IMR-90 (cell line): ENCODE results near the gene CHMP4A. TPM values are rescaled to one million over a fixed set of nuclear protein-coding genes. Genes with fewer than 3 reads are reported as not detected.

ENCODE experiments used
- ATAC-seq: fragments of 200-7000 bp; cut with Tn5 transposase; 2 replicates; pipeline ENCODE4 v1.9.1; 2020; ENCODE audit warnings: low read depth, mild to moderate bottlenecking, moderate library complexity
- BruUV-seq: library from RNA; stranded (reverse); fragments of 400-500 nt; replicated peaks from 2 replicates; lab custom pipeline; 2021; lab: Mats Ljungman, UMichigan
- CTCF ChIA-PET: fragments of 300-600 bp; formaldehyde crosslinking; extraction: SDS; loops from one replicate; lab custom pipeline; 2021; ENCODE audit warnings: antibody characterized with exemption; lab: Yijun Ruan, JAX
- POLR2A ChIA-PET: fragments of 300-600 bp; sonication (Branson Sonifier 250); formaldehyde crosslinking; loops from one replicate; lab custom pipeline; 2022; ENCODE audit warnings: antibody characterized with exemption; ENCODE audit not compliant: unreplicated experiment; lab: Charles Lee
- DNase-seq: peaks from one replicate; pipeline ENCODE4 v3.0.0; 2013
- H2AFZ ChIP-seq: replicated peaks from 2 replicates; pipeline ENCODE3; 2013; ENCODE audit warnings: low read length, mild to moderate bottlenecking; ENCODE audit not compliant: poor library complexity
- H2AK5ac ChIP-seq: 2 replicates; pipeline ENCODE4 v1.6.1; 2013; ENCODE audit warnings: low read depth, low read length, inconsistent platforms
- H2AK9ac ChIP-seq: replicated peaks from 2 replicates; pipeline ENCODE3; 2013; ENCODE audit warnings: mild to moderate bottlenecking, low read depth, low read length, moderate library complexity; ENCODE audit not compliant: poor library complexity
- H2BK120ac ChIP-seq: 2 replicates; pipeline ENCODE4 v1.6.1; 2013; ENCODE audit warnings: low read depth, low read length, inconsistent platforms
- H2BK15ac ChIP-seq: 3 replicates; pipeline ENCODE4 v1.6.1; 2013; ENCODE audit warnings: low read depth, low read length, inconsistent platforms
- H2BK20ac ChIP-seq: 2 replicates; pipeline ENCODE4 v1.6.1; 2013; ENCODE audit warnings: low read depth, mild to moderate bottlenecking, inconsistent platforms, low read length, moderate library complexity
- H2BK5ac ChIP-seq: 2 replicates; pipeline ENCODE4 v1.6.1; 2013; ENCODE audit warnings: mild to moderate bottlenecking, low read depth, low read length, inconsistent platforms; ENCODE audit not compliant: poor library complexity, severe bottlenecking
- H3K14ac ChIP-seq: replicated peaks from 2 replicates; pipeline ENCODE4 v1.6.1; 2013; ENCODE audit warnings: low read depth, low read length, inconsistent platforms
- H3K18ac ChIP-seq: 2 replicates; pipeline ENCODE4 v1.6.1; 2013; ENCODE audit warnings: low read depth, low read length, control low read depth
- H3K23ac ChIP-seq: 2 replicates; pipeline ENCODE4 v1.6.1; 2013; ENCODE audit warnings: low read depth, low read length, inconsistent platforms
- H3K27ac ChIP-seq: 2 replicates; pipeline ENCODE4 v1.5.1; 2013; ENCODE audit warnings: mild to moderate bottlenecking, control low read depth, low read length; ENCODE audit not compliant: insufficient read depth
- H3K27me3 ChIP-seq: 2 replicates; pipeline ENCODE4 v1.6.1; 2013; ENCODE audit warnings: low read length; ENCODE audit not compliant: control insufficient read depth, insufficient read depth
- H3K36me3 ChIP-seq: 2 replicates; pipeline ENCODE4 v1.6.1; 2013; ENCODE audit warnings: low read length, mixed read lengths; ENCODE audit not compliant: control insufficient read depth, insufficient read depth
- H3K4ac ChIP-seq: 2 replicates; pipeline ENCODE4 v1.6.1; 2013; ENCODE audit warnings: low read depth, low read length, inconsistent platforms
- H3K4me1 ChIP-seq: 2 replicates; pipeline ENCODE4 v1.6.1; 2013; ENCODE audit warnings: low read length, mixed read lengths; ENCODE audit not compliant: control insufficient read depth, insufficient read depth
- H3K4me2 ChIP-seq: 2 replicates; pipeline ENCODE4 v1.6.1; 2013; ENCODE audit warnings: low read depth, mild to moderate bottlenecking, control low read depth, low read length, moderate library complexity
- H3K4me3 ChIP-seq: 2 replicates; pipeline ENCODE4 v1.5.1; 2013; ENCODE audit warnings: low read depth, mild to moderate bottlenecking, control low read depth, low read length, moderate library complexity; ENCODE audit not compliant: insufficient read depth
- H3K56ac ChIP-seq: 2 replicates; pipeline ENCODE4 v1.6.1; 2013; ENCODE audit warnings: low read length, inconsistent platforms; ENCODE audit not compliant: insufficient read depth; ENCODE audit errors: extremely low read depth
- H3K79me1 ChIP-seq, 2 experiments: 2 replicates each; pipeline ENCODE4 v1.6.1; 2013; ENCODE audit warnings: low read length in 2 of 2, inconsistent platforms in 1 of 2, low read depth in 1 of 2
- H3K9ac ChIP-seq: 2 replicates; pipeline ENCODE4 v1.6.1; 2013; ENCODE audit warnings: low read depth, low read length, control low read depth
- H3K9me1 ChIP-seq: 2 replicates; pipeline ENCODE4 v1.6.1; 2013; ENCODE audit warnings: low read length, inconsistent platforms; ENCODE audit not compliant: insufficient read depth
- H3K9me3 ChIP-seq: 2 replicates; pipeline ENCODE4 v1.6.1; 2013; ENCODE audit warnings: low read length; ENCODE audit not compliant: control insufficient read depth, insufficient read depth
- H4K20me1 ChIP-seq: 2 replicates; pipeline ENCODE4 v1.6.1; 2013; ENCODE audit warnings: low read length, inconsistent platforms; ENCODE audit not compliant: insufficient read depth
- H4K5ac ChIP-seq: 2 replicates; pipeline ENCODE4 v1.6.1; 2013; ENCODE audit warnings: mild to moderate bottlenecking, low read depth, low read length, control low read depth
- H4K8ac ChIP-seq, 2 experiments: 2 replicates each; pipeline ENCODE4 v1.6.1; 2013; ENCODE audit warnings: low read depth in 2 of 2, low read length in 2 of 2, control low read depth in 1 of 2, inconsistent platforms in 1 of 2
- H4K91ac ChIP-seq: 2 replicates; pipeline ENCODE4 v1.6.1; 2013; ENCODE audit warnings: low read depth, low read length, inconsistent platforms; ENCODE audit not compliant: insufficient read depth
- BHLHE40 ChIP-seq: fragments of 150-350 bp; IDR thresholded peaks from 2 replicates; pipeline ENCODE4 v1.6.1; 2016; ENCODE audit warnings: mild to moderate bottlenecking, low read depth, low read length
- CEBPB ChIP-seq: IDR thresholded peaks from 2 replicates; pipeline ENCODE4 v1.6.1; 2012; ENCODE audit warnings: low read depth, low read length, improper control_type of control experiment
- CTCF ChIP-seq: conservative IDR thresholded peaks from 2 replicates; pipeline ENCODE4 v1.5.1; 2012; ENCODE audit warnings: mild to moderate bottlenecking, low read depth, low read length, improper control_type of control experiment
- ELK1 ChIP-seq: fragments of 150-350 bp; IDR thresholded peaks from 2 replicates; pipeline ENCODE4 v1.6.1; 2016; ENCODE audit warnings: low read depth, mild to moderate bottlenecking, low read length, moderate library complexity, borderline replicate concordance
- FOS ChIP-seq: fragments of 150-350 bp; IDR thresholded peaks from 2 replicates; pipeline ENCODE4 v1.6.1; 2016; ENCODE audit warnings: low read depth, low read length
- MAFK ChIP-seq: IDR thresholded peaks from 2 replicates; pipeline ENCODE4 v1.6.1; 2012; ENCODE audit warnings: low read depth, low read length, improper control_type of control experiment
- MXI1 ChIP-seq: IDR thresholded peaks from 2 replicates; pipeline ENCODE4 v1.6.1; 2012; ENCODE audit warnings: low read depth, mild to moderate bottlenecking, low read length, moderate library complexity, borderline replicate concordance
- NFE2L2 ChIP-seq: fragments of 150-350 bp; IDR thresholded peaks from 2 replicates; pipeline ENCODE4 v1.6.1; 2016; ENCODE audit warnings: low read depth, mild to moderate bottlenecking, low read length
- RCOR1 ChIP-seq: IDR thresholded peaks from 2 replicates; pipeline ENCODE4 v1.6.1; 2012; ENCODE audit warnings: mild to moderate bottlenecking, low read length, improper control_type of control experiment; ENCODE audit not compliant: insufficient replicate concordance
- RFX5 ChIP-seq: IDR thresholded peaks from 2 replicates; pipeline ENCODE4 v1.8.0; 2012; ENCODE audit warnings: low read depth, mild to moderate bottlenecking, low read length, moderate library complexity
- SMC3 ChIP-seq: fragments of 150-350 bp; IDR thresholded peaks from 2 replicates; pipeline ENCODE4 v1.6.1; 2016; ENCODE audit warnings: low read depth, mild to moderate bottlenecking, antibody characterized with exemption, low read length, moderate library complexity
- USF2 ChIP-seq: fragments of 150-350 bp; IDR thresholded peaks from 2 replicates; pipeline ENCODE4 v1.6.1; 2017; ENCODE audit warnings: mild to moderate bottlenecking, antibody characterized with exemption, low read length, low read depth
- WGBS, 2 experiments: methylation state at CpG; one replicate each; pipeline versions ENCODE4 v1.1.5 to v1.1.7; 2013; ENCODE audit warnings: missing lambda C conversion rate in 2 of 2; ENCODE audit not compliant: insufficient read length in 1 of 2; ENCODE audit errors: extremely low coverage in 2 of 2; 5-methylcytosine and 5-hydroxymethylcytosine counted together
- dilution Hi-C: fragments of 300-500 bp; cut with HindIII; formaldehyde crosslinking; loops from one replicate; pipeline ENCODE4 v1.14.3; 2018; ENCODE audit warnings: low sequenced_read_pairs; ENCODE audit not compliant: unreplicated experiment
- in situ Hi-C: fragments of 300-500 bp; cut with MboI; formaldehyde crosslinking; loops from 3 replicates; pipeline ENCODE4 v1.14.3; 2019; ENCODE audit warnings: low sequenced_read_pairs, inconsistent platforms, mixed read lengths
- intact Hi-C: fragments of 100-400 bp; cut with micrococcal nuclease; formaldehyde crosslinking; loops from 2 replicates; pipeline ENCODE4 v1.10.0; 2022
- polyA plus RNA-seq, 3 experiments: library from polyadenylated mRNA; depleted of rRNA; stranded (reverse); fragments of >200 nt; gene quantifications; 2 replicates each; pipeline ENCODE4 v1.2.3, GENCODE V29; 2012; ENCODE audit warnings: low replicate concordance in 1 of 3
- total RNA-seq: library from RNA; depleted of rRNA; stranded (reverse); fragments of >200 nt; gene quantifications from 2 replicates; pipeline ENCODE4 v1.2.3, GENCODE V29; 2012

The CHMP4A gene
- total and polyA plus RNA-seq, 2 of the 4 experiments (the other 2 are of a cell fraction): 22.0 to 63.8 TPM

GRCh38 chr14:24196071-24197055, 16.9 kb downstream of the CHMP4A start:
- no peaks in the 10 kb centered on the region for H3K27me3 ChIP-seq
- peak overlapping the region; percentile 93 to 94 for H4K8ac ChIP-seq
- peak overlapping the region; percentile 96 for H2BK5ac ChIP-seq
- H3K36me3 ChIP-seq: peaks cover 17% of the 10 kb centered on the region
- in situ Hi-C loops: no loop called here
- no peaks in the 10 kb centered on the region for H3K9me3 ChIP-seq
- 0 out of 2 replicates have a peak overlapping the region, but pooled peaks have one; percentile 64 for H2BK120ac ChIP-seq
- no peak overlapping the region; the same call in 1 of the 2 replicates for H3K18ac ChIP-seq
- DNase-seq: peak; percentile 22
- H2BK15ac ChIP-seq: no peak overlapping the region
- POLR2A ChIA-PET: interaction anchor here (1.0 to 1.1 kb wide), 2 partner anchors 10 to 46 kb away, joined by 3 read pairs; partner anchors contain the start of gene TINF2
- H2AK5ac ChIP-seq: peak overlapping the region; percentile 89
- peak overlapping the region; percentile 85 for H3K56ac ChIP-seq
- peaks cover 11% of the 10 kb centered on the region; the same call in 1 of the 2 replicates for H3K9me1 ChIP-seq
- H4K5ac ChIP-seq: peak overlapping the region; percentile 83
- peak overlapping the region; percentile 46; the same call in 1 of the 2 replicates for H4K91ac ChIP-seq
- ATAC-seq: peak; percentile 37
- peak overlapping the region; percentile 93 for H3K9ac ChIP-seq
- H3K27ac ChIP-seq: peak overlapping the region; percentile 99
- peak overlapping the region; percentile 97 for H3K4ac ChIP-seq
- intact Hi-C loops: no loop called here
- peak overlapping the region; percentile 95 for H3K14ac ChIP-seq
- H3K4me2 ChIP-seq: peak overlapping the region; percentile 65
- CTCF ChIA-PET: interaction anchor here (1.1 kb wide), 1 partner anchor 112 kb away, joined by 3 read pairs; the partner anchor contains the start of gene CIDEB
- dilution Hi-C loops: no loop called here
- H2BK20ac ChIP-seq: no peak overlapping the region
- peak overlapping the region; percentile 96 for H2AK9ac ChIP-seq
- peak overlapping the region; percentile 93 for H3K23ac ChIP-seq
- WGBS, 2 experiments: 70% methylated on average over 2 of the region's 33 CpGs; no CpG with 5 or more reads in 1 of the 2 experiments
- BruUV-seq: TSS peak; percentile 44
- H3K79me1 ChIP-seq: peaks cover 38 to 62% of the 10 kb centered on the region in 2 experiments
- no peaks in the 10 kb centered on the region for H4K20me1 ChIP-seq
- peak overlapping the region; percentile 89 for H3K4me3 ChIP-seq
- peaks cover 8% of the 10 kb centered on the region for H3K4me1 ChIP-seq
- peak overlapping the region; percentile 95 for H2AFZ ChIP-seq
- TF ChIP-seq FOS: no peak
- TF ChIP-seq SMC3: no peak
- no peak for TF ChIP-seq RFX5
- TF ChIP-seq CTCF: no peak
- no peak for TF ChIP-seq MXI1
- no peak for TF ChIP-seq MAFK
- no peak for TF ChIP-seq ELK1
- TF ChIP-seq NFE2L2: no peak
- TF ChIP-seq USF2: no peak
- no peak for TF ChIP-seq RCOR1
- TF ChIP-seq CEBPB: no peak
- TF ChIP-seq BHLHE40: no peak
